Pancreas (tissue), 10 donors: ENCODE data around the gene SQSTM1. TPM values are rescaled to one million over a fixed set of nuclear protein-coding genes. Genes with fewer than 3 reads are reported as not detected.

Experiments used
- ATAC-seq, 4 donors: fragments of 200-7000 bp; cut with Tn5 transposase; one replicate each; pipeline versions ENCODE4 v1.8.0 to v1.9.1; 2020; ENCODE audit warnings: mild to moderate bottlenecking in 4 of 4, moderate library complexity in 4 of 4
- DNase-seq, 6 donors: peaks; one replicate each; pipeline ENCODE4 v3.0.0-alpha.2; 2020
- FAIRE-seq: peaks from 2 replicates; lab custom pipeline; 2012; peaks lifted over from hg19 to GRCh38; lab: Jason Lieb, UNC
- H3K27ac ChIP-seq, 4 donors: fragments of 200-600 bp; sonication (generic); 1 replicate in 3 of 4; 2 replicates in 1 of 4; pipeline versions ENCODE4 v1.5.0 to v1.8.0; 2020
- H3K27me3 ChIP-seq, 4 donors: fragments of 200-600 bp; one replicate each; pipeline ENCODE4 v1.8.0; 2021
- H3K36me3 ChIP-seq, 3 donors: fragments of 200-600 bp; sonication (generic) in 1 of 3; one replicate each; pipeline versions ENCODE4 v1.5.0 to v1.8.0; 2020 to 2021
- H3K4me1 ChIP-seq, 3 donors: fragments of 200-600 bp; one replicate each; pipeline ENCODE4 v1.8.0; 2021
- H3K4me3 ChIP-seq, 4 donors: fragments of 200-600 bp; sonication (generic) in 2 of 4; one replicate each; pipeline versions ENCODE4 v1.5.0 to v1.8.0; 2020 to 2021
- H3K9me3 ChIP-seq, 4 donors: fragments of 200-600 bp; one replicate each; pipeline ENCODE4 v1.8.0; 2021
- CTCF ChIP-seq, 4 donors: fragments of 200-600 bp; sonication (generic) in 3 of 4; IDR thresholded peaks; one replicate each; pipeline versions ENCODE4 v1.5.0 to v1.8.0; 2021; ENCODE audit warnings: antibody characterized with exemption in 4 of 4
- WGBS, 2 donors: extraction: QIAGEN DNeasy Blood & Tissue Kit; methylation state at CpG; one replicate each; pipeline ENCODE4 v1.1.7; 2013; 5-methylcytosine and 5-hydroxymethylcytosine counted together
- intact Hi-C, 3 donors: fragments of 100-400 bp; cut with DNase I; formaldehyde crosslinking; loops; one replicate each; pipeline versions ENCODE4 v1.11.1 to v1.14.2; 2022
- polyA plus RNA-seq, 2 donors: library from polyadenylated mRNA; stranded (reverse); fragments of 200-250 nt; gene quantifications; one replicate each; pipeline ENCODE4 v1.2.3, GENCODE V29; 2013
- total RNA-seq, 6 donors: library from RNA; stranded (reverse); fragmentation: NEBNext Ultra II Directional in 4 of 6; extraction: Animal tissue kit (Norgen Biotek cat#: 25700) in 4 of 6; gene quantifications; one replicate each; pipeline versions ENCODE4 v1.2.1 to v1.2.4, GENCODE V29; 2021 to 2023
- donor health status: healthy with polysubstance abuse.
- donor health status: DM: no; HTN: no; CAD: no; lungs with moderate emphysema.
- donor health status: DM: no; HTN: no; CAD: no.
- donor health status: control.
- donor health status: control.
- donor health status: Bipolar disorder and iron deficiency.
- donor health status: DM: yes; HTN: yes; CAD: no.
- donor health status: DM: no; HTN: no; CAD: no.
- donor health status: DM: no; HTN: no; CAD: no.
- donor health status: DM: yes; HTN: yes; CAD: no.

The SQSTM1 gene
- total and polyA plus RNA-seq, 8 donors = 125 to 261 (median 200) TPM

GRCh38 chr5:179793468-179794139 lies 27.1 kb upstream of the SQSTM1 start, which contains the start of gene LTC4S:
Gene LTC4S (plus strand): TSS chr5:179793986. CDS start chr5:179794081, 95 bp downstream.
- ATAC-seq (peak in 3 of 4 donors; percentile 10 to 39 (median 33)), DNase-seq (peak in 5 of 6 donors; percentile 49 to 87 (median 65)), FAIRE-seq (no peak)
- Histone ChIP-seq H3K9me3 (no peaks in the 10 kb centered on the region), H3K4me1 (peaks cover 5 to 12% (median 6%) of the 10 kb centered on the region in 3 donors), H3K27ac (peak within 1 kb of the TSS; percentile 68 to 91 (median 82)), H3K27me3 (no peaks in the 10 kb centered on the region), H3K4me3 (peak within 1 kb of the TSS in 2 of 4 donors; percentile 80 to 86), H3K36me3 (peaks cover 0 to 14% (median 3%) of the 10 kb centered on the region in 3 donors)
- intact Hi-C loops = loop anchor here in 1 of 3 donors (10.0 kb wide), 1 partner anchor 129 kb away; no protein-coding TSS in a partner anchor
- 56 to 59% methylated on average over 19 of the region's 19 CpGs for WGBS, 2 donors
- TF ChIP-seq CTCF (IDR thresholded peaks at IDR 0.05) = no peak

- Histone ChIP-seq H3K4me3 (peak overlapping the region in 1 of 4 donors; percentile 86), H3K4me1 (peaks cover 5 to 12% (median 6%) of the 10 kb centered on the region in 3 donors), H3K27ac (peak overlapping the region in 3 of 4 donors; percentile 68 to 89 (median 74))
These were observed 26.5 kb upstream of the SQSTM1 start for GRCh38 chr5:179794171-179794570.

DNA sequence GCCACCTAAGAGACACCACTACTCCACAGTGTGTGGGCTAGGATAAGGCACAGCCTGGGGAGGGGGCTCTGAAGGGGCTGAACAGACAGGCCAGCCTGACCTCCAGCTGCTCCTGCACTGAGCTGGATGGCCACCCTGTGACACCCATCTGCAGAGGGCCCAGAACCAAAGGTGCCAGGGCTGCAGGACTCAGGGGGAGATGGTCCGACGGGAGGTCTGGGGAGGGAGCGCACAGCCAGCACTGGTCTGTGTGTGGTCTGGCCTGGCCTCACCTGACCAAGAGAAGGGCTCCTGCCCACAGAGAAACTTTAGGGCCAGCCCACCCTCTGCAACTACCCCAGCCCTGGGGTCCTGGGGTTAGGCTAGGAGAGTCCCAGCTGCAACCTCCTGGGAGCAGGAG lies 26.1 kb upstream of the SQSTM1 start:
- Histone ChIP-seq H3K27ac (peak overlapping the region in 3 of 4 donors; percentile 68 to 91 (median 89)), H3K4me1 (peaks cover 5 to 12% (median 6%) of the 10 kb centered on the region in 3 donors), H3K4me3 (peak overlapping the region in 2 of 4 donors; percentile 80 to 86), H3K9me3 (no peaks in the 10 kb centered on the region), H3K36me3 (peaks cover 0 to 22% (median 8%) of the 10 kb centered on the region in 3 donors), H3K27me3 (no peaks in the 10 kb centered on the region)
- ATAC-seq (no peak), FAIRE-seq (no peak), DNase-seq (peak in 4 of 6 donors; percentile 19 to 74 (median 36))
- intact Hi-C loops = loop anchor here in 1 of 3 donors (10.0 kb wide), 1 partner anchor 130 kb away; no protein-coding TSS in a partner anchor
- no peak for TF ChIP-seq CTCF (IDR thresholded peaks at IDR 0.05)
- WGBS, 2 donors = 93 to 94% methylated on average over 3 of the region's 3 CpGs

More at GRCh38 chr5:179794171-179794570, 26.5 kb upstream of the SQSTM1 start:
- Histone ChIP-seq H3K36me3 (peaks cover 0 to 19% (median 8%) of the 10 kb centered on the region in 3 donors), H3K27me3 (no peaks in the 10 kb centered on the region), H3K9me3 (no peaks in the 10 kb centered on the region)
- intact Hi-C loops = loop anchor here in 1 of 3 donors (10.0 kb wide), 1 partner anchor 129 kb away; no protein-coding TSS in a partner anchor
- TF ChIP-seq CTCF (IDR thresholded peaks at IDR 0.05) = no peak
- DNase-seq (peak in 1 of 6 donors; percentile 24), FAIRE-seq (no peak), ATAC-seq (no peak)
- WGBS, 2 donors = 66 to 78% methylated on average over 3 of the region's 3 CpGs

GRCh38 chr5:179795049-179795862 lies 25.4 kb upstream of the SQSTM1 start:
- H3K36me3 ChIP-seq = peaks cover 0 to 26% (median 8%) of the 10 kb centered on the region in 3 donors
- no peak for FAIRE-seq
- 4 to 7% methylated on average over 30 to 53 of the region's 53 CpGs for WGBS, 2 donors
- H3K4me3 ChIP-seq = peak overlapping the region; percentile 69 to 86 (median 78)
- TF ChIP-seq CTCF (IDR thresholded peaks at IDR 0.05) = no peak
- intact Hi-C loops = loop anchor here in 1 of 3 donors (10.0 kb wide), 1 partner anchor 130 kb away; no protein-coding TSS in a partner anchor
- H3K4me1 ChIP-seq = peaks cover 5 to 12% (median 6%) of the 10 kb centered on the region in 3 donors
- H3K9me3 ChIP-seq = no peaks in the 10 kb centered on the region
- peak in 5 of 6 donors; percentile 40 to 83 (median 54) for DNase-seq
- no peaks in the 10 kb centered on the region for H3K27me3 ChIP-seq
- ATAC-seq = peak; percentile 7 to 20 (median 10)
- H3K27ac ChIP-seq = peak overlapping the region; percentile 84 to 91 (median 90)
